ENCODE measurements around the gene COL4A1. TPM values are rescaled to one million over a fixed set of nuclear protein-coding genes. Genes with fewer than 3 reads are reported as not detected.

COL4A1 gene
- total RNA-seq, 2 experiments from 2014 or later, result not detected

GRCh38 chr13:110108348-110109139 is 198.4 kb downstream of the COL4A1 start:
- Mint-ChIP-seq H3K9me3 (ENCODE audit: low read depth) (no peaks in the 10 kb centered on the region), H3K27me3 (no peaks in the 10 kb centered on the region), H3K4me3 (no peak overlapping the region), H3K4me1 (no peaks in the 10 kb centered on the region), H3K27ac (no peak overlapping the region), H3K36me3 (no peaks in the 10 kb centered on the region)
- ATAC-seq, result no peak
- no peak for DNase-seq
- CTCF ChIA-PET, result no interaction called here

GRCh38 chr13:110107568-110108347 is 199.2 kb downstream of the COL4A1 start:
- Mint-ChIP-seq H3K9me3 (ENCODE audit: low read depth) (no peaks in the 10 kb centered on the region), H3K36me3 (no peaks in the 10 kb centered on the region), H3K4me1 (no peaks in the 10 kb centered on the region), H3K27me3 (no peaks in the 10 kb centered on the region), H3K4me3 (no peak overlapping the region), H3K27ac (no peak overlapping the region)
- CTCF ChIA-PET, result no interaction called here
- DNase-seq (no peak), ATAC-seq (no peak)

- ATAC-seq, result no peak
- no peak overlapping the region for H3K27ac Mint-ChIP-seq
- H3K4me3 Mint-ChIP-seq, result no peak overlapping the region
- no peak for DNase-seq
- no peaks in the 10 kb centered on the region for H3K27me3 Mint-ChIP-seq
- H3K4me1 Mint-ChIP-seq, result no peaks in the 10 kb centered on the region
- CTCF ChIA-PET, result no interaction called here
- no peaks in the 10 kb centered on the region for H3K36me3 Mint-ChIP-seq
- no peaks in the 10 kb centered on the region for H3K9me3 Mint-ChIP-seq (ENCODE audit: low read depth)
These were observed 200.2 kb downstream of the COL4A1 start for GRCh38 chr13:110106726-110107125.

- H3K36me3 Mint-ChIP-seq, result no peaks in the 10 kb centered on the region
- DNase-seq (no peak), ATAC-seq (no peak)
- peaks cover 5% of the 10 kb centered on the region for H3K9me3 Mint-ChIP-seq (ENCODE audit: low read depth)
- no peaks in the 10 kb centered on the region for H3K27me3 Mint-ChIP-seq
- CTCF ChIA-PET, result no interaction called here
- no peaks in the 10 kb centered on the region for H3K4me1 Mint-ChIP-seq
- H3K27ac Mint-ChIP-seq, result no peak overlapping the region
- no peak overlapping the region for H3K4me3 Mint-ChIP-seq
These were observed 201.8 kb downstream of the COL4A1 start for GRCh38 chr13:110105136-110105535.

GRCh38 chr13:110103534-110103933 is 203.4 kb downstream of the COL4A1 start:
- CTCF ChIA-PET, result interaction anchor here (1.1 kb wide), 1 partner anchor 10 kb away, joined by 3 read pairs; no protein-coding TSS in a partner anchor
- Mint-ChIP-seq H3K4me3 (no peak overlapping the region), H3K9me3 (ENCODE audit: low read depth) (peaks cover 5% of the 10 kb centered on the region), H3K27me3 (no peaks in the 10 kb centered on the region), H3K36me3 (no peaks in the 10 kb centered on the region), H3K27ac (no peak overlapping the region), H3K4me1 (no peaks in the 10 kb centered on the region)
- ATAC-seq, result no peak
- DNase-seq, result no peak

- Mint-ChIP-seq H3K27me3 (no peaks in the 10 kb centered on the region), H3K36me3 (no peaks in the 10 kb centered on the region), H3K4me1 (no peaks in the 10 kb centered on the region), H3K27ac (no peak overlapping the region), H3K4me3 (no peak overlapping the region), H3K9me3 (ENCODE audit: low read depth) (peaks cover 5% of the 10 kb centered on the region)
- DNase-seq (no peak), ATAC-seq (no peak)
- CTCF ChIA-PET, result no interaction called here
These were observed 203.9 kb downstream of the COL4A1 start for GRCh38 chr13:110103026-110103425.

GRCh38 chr13:110102053-110102452 is 204.9 kb downstream of the COL4A1 start:
- H3K4me1 Mint-ChIP-seq, result no peaks in the 10 kb centered on the region
- no peaks in the 10 kb centered on the region for H3K36me3 Mint-ChIP-seq
- ATAC-seq, result no peak
- no peak overlapping the region for H3K4me3 Mint-ChIP-seq
- DNase-seq, result no peak
- CTCF ChIA-PET, result no interaction called here
- H3K27ac Mint-ChIP-seq, result no peak overlapping the region
- H3K9me3 Mint-ChIP-seq (ENCODE audit: low read depth), result peaks cover 5% of the 10 kb centered on the region
- no peaks in the 10 kb centered on the region for H3K27me3 Mint-ChIP-seq

GRCh38 chr13:110099922-110100321 is 207.0 kb downstream of the COL4A1 start:
- Mint-ChIP-seq H3K27me3 (no peaks in the 10 kb centered on the region), H3K9me3 (ENCODE audit: low read depth) (peaks cover 5% of the 10 kb centered on the region), H3K4me3 (no peak overlapping the region), H3K27ac (no peak overlapping the region), H3K4me1 (no peaks in the 10 kb centered on the region), H3K36me3 (no peaks in the 10 kb centered on the region)
- DNase-seq (no peak), ATAC-seq (no peak)
- CTCF ChIA-PET, result no interaction called here

Small RNA genes within 50 kb of the gene (microRNA-seq; reads per million reads assigned to microRNA genes)
- not detected for gene MIR8073

Other genes with a start within 250 kb of the COL4A1 start
- not detected for gene COL4A2, start 127 bp upstream of the COL4A1 start, total RNA-seq